Esophagus mucosa (tissue), 1 donor: ENCODE results near the gene IL2RA. TPM values are rescaled to one million over a fixed set of nuclear protein-coding genes. Genes with fewer than 3 reads are reported as not detected.

Source experiments
- ATAC-seq: fragments of 200-7000 bp; cut with Tn5 transposase; one replicate; pipeline ENCODE4 v1.9.1; 2020
- total RNA-seq: library from RNA; stranded (reverse); gene quantifications from one replicate; pipeline ENCODE4 v1.2.4, GENCODE V29; 2023
- donor health status: DM: yes; HTN: yes; CAD: no.

The IL2RA gene
- total RNA-seq, 1 donor from 2014 or later, result 1.4 TPM

GRCh38 chr10:6037422-6037821, 24.7 kb downstream of the IL2RA start:
- no peak for ATAC-seq

DNA sequence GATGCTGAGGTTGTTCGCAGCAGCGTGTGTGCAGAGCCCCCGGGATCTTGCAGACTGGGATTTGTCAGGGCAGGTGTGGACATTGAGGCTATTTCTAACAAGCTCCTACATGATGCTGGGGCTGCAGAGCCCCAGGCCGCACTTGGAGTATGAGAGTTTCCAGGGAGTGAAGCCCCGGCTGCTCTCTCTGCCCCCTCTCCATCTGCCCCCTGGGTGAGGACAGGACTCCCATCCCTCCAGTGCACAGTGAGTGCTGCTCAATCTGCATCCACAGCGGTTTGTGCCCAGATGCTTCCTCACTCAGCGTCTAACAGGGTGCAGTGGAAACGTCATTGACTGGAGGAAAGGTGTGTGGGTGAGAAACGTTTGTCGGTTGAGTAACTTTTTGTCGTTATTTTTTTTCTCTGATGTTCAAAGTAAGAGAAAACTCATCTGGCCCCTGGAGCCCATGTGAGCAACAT, 25.3 kb downstream of the IL2RA start:
- no peak for ATAC-seq

DNA sequence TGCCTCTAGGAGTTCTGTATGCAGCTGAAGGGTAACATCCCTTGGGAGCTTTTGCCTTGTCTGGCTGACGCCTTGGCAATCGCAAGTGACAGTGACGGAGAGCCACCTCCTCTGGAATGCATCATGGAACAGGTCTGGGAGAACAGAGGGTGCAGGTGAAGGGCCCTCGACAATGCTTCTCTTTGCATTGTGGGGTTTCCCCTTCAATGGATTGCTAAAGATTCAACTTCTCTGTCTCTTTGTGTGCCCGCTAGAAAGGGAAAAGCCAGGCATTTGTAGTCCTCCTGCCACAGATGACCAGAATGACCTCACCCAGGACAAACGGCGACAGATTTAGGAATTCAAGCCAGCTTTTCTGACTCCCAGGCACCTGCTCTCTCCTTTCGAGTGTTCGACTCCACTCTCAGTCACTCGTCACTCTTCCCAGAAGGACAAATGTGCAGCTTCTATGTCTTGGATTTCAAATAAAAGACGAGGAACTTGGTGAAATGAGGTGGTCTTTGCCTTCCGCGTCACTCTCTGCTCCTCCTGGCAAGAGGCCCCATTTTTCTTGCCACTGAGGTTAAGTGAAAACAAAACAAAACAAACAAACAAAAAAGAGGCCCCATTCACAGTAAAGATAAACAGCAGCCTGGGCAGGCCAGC, 26.1 kb downstream of the IL2RA start:
- ATAC-seq, result no peak

- ATAC-seq, result no peak
These were observed 26.9 kb downstream of the IL2RA start for GRCh38 chr10:6035101-6035834.

DNA sequence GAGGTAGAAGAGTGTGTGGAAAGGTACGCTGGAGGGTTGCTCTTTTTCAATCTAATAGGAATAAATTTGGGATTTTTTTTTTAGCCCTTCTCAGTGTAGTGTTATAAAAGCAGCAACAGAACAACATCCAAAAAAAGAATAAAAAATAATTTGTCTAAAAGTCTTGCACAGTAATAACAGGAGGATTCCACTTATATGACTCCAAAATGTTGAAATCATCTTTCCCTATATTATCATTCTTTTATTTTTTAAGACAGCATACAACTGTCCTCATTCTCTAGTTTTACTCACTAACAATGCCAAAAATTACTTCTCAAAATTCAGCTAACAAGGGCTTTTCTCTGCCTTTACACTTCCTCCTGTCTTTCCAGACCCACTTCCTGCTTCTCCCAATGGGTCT, 27.8 kb downstream of the IL2RA start:
- no peak for ATAC-seq

- ATAC-seq, result no peak
These were observed 28.2 kb downstream of the IL2RA start for GRCh38 chr10:6033954-6034353.

DNA sequence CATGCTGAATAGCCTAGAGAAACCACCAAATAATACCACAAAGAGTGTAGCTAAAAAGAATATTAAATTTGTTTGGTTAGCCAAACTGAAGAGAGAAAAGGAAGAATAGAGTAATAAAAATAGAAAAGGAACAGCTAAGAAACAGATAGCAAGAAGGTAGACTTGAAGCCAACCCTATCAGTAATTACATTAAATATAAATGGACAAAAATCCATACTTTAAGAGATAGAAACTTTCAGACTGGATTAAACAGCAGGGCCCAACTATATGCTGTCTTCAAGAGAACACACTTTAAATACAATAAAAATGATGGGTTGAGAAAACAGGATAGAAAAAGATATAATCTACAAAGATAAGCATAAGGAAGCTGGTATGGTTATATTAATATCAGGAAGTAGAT, 31.2 kb downstream of the IL2RA start:
- ATAC-seq, result no peak

DNA sequence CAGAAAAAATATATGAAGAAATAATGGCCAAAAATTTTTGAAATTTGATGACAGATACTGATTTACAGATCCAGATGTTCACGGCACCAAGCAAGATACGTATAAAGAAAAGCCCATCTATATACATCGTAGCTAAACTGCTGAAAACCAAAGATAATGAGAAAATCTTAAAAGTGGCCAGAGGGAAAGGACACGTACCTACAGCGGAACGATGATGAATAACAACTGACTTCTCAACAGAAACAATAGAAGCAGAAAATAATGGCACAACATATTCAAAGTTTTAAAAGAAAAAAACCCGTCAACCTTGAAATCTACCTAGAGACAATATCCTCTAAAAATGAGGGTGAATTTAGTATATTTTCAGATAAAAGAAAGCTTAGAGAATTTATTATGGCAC, 31.9 kb downstream of the IL2RA start:
- no peak for ATAC-seq

- no peak for ATAC-seq
These were observed 34.2 kb downstream of the IL2RA start for GRCh38 chr10:6027929-6028328.

- ATAC-seq, result no peak
These were observed 36.4 kb downstream of the IL2RA start for GRCh38 chr10:6025683-6026255.

DNA sequence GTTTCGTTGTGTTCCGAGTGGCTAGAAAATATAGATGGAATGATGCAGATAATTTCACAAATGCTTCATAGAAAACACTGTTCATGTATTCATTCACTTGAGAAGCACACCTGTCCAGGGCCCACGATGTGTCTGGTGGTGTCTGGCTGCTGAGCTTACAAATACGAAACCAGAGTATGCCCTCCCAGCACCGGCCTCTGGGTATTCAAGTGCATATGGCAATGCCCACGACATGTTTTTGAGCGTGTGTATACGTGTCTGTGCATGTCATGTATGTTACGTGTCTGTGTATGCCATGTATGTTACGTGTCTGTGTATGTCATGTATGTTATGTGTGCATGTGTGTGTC, 37.9 kb downstream of the IL2RA start:
- ATAC-seq, result no peak

- ATAC-seq, result no peak
These were observed 38.4 kb downstream of the IL2RA start for GRCh38 chr10:6023661-6024333.

DNA sequence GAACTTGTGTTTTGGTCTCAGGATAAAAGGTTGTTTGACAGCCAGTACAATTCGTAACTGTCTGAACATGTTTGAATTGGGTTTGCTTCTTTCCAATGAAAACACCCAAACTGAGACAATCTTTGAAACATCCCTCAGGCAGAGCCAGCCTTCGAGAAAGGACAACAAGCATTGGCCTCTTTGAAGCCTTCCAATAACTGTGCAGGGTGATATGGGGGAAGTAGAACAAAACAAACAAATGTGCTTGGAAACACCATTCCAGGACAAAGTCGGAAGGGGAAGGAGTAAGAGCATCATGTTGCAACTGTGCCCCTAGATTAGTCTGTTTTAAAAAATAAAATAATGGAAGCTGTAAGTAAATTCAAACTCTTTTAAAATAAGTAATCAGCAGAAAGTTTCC, 39.5 kb downstream of the IL2RA start:
- ATAC-seq, result no peak

GRCh38 chr10:6020826-6021225, 41.3 kb downstream of the IL2RA start:
- ATAC-seq, result no peak

GRCh38 chr10:6019796-6020195, 42.4 kb downstream of the IL2RA start:
- no peak for ATAC-seq

DNA sequence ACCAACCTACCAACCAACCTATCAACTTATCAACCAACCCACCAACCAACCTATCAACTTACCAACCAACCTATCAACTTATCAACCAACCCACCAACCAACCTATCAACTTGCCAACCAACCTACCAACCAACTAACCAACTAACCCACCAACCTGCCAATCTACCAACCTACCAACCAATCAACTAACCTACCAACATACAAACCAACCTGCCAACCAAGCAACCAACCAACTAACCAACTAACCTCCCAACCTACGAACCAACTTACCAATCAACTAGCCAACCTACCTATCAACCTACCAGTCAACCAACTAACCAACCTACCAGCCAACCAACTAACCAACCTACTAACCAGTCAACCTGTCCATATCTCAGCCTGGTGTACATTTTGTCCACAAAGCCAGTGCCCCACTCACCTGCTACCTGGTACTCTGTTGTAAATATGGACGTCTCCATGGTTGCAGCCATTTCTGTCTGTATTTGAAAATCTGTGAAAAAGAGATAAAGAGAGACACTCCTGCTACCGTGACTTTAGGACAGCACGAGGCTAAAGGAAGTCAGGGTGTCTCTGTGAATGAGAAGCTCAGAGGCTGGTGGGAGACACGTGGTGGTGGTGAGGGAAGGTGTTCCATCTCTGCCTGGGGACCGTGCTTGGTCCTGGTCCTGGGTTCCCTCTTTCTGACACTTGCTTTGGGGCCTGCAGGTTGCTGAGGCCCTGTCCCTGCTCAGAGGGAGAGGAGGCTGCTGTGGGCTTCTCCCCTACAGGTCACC, 43.0 kb downstream of the IL2RA start:
- no peak for ATAC-seq

GRCh38 chr10:6018422-6018821, 43.7 kb downstream of the IL2RA start:
- ATAC-seq, result no peak

DNA sequence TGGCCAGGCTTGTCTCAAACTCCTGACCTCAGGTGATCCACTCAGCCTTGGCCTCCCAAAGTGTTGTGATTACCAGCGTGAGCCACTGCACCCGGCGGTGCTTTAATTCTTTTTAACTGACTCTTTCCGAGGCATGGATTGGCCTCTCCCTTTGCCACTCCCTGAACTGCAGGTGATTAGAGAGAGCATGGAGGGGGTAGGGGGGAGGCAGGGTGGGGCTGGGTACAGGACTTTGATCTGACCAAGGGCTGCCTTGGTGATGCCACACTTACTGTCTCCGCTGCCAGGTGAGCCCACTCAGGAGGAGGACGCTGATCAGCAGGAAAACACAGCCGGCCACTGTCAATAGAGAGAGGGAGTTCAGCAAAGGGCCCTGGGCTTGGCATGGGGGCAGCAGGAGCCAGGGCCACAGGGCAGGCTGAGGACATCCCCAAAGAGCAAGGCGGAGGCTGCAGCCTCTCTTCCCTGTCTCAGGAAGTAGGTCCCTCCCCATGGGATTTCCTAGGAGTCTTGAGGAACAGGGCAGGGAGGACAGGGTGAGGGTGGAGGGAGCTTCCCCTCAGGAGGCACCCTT, 44.3 kb downstream of the IL2RA start:
- ATAC-seq, result no peak

GRCh38 chr10:6014241-6014761, 47.9 kb downstream of the IL2RA start:
- ATAC-seq, result peak; percentile 54

DNA sequence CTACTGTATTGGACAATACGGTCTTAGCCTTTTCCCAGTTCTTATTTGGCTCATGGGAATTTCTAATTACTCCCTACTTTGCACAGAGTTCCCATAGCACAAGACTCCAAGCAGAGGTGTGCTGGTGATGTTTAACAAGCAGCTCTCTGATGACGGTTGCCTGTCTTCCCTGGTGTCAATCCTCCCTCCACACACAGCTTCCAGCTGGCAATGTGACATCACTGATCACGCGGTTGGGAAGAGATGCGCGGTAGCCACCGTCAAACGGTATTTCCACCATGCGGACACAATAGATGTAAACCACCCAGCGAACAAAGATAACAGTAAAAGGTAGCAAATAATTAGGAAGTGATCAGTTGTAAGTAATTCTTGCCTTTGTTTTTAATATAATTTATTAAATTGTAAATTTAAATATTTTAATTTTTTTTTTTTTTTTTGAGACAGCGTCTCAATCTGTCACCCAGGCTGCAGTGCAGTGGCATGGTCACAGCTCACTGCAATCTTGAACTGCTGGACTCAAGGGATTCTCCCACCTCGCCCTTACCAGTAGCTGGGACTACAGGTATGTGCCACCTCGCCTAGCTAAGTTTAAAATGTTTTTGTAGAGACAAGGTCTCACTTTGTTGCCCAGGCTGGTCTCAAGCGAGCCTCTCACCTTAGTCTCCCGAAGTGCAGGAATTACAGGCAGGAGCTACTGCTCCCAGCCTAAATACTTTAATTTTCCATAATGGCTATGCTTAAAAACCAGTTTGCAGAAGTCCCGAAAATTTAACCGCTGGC, 48.6 kb downstream of the IL2RA start:
- no peak for ATAC-seq
